H54 (cell line): ENCODE data around the gene SORCS2.

Experiments used
- DNase-seq: peaks from one replicate; pipeline ENCODE4 v3.0.0; 2011; ENCODE audit warnings: low spot score, mixed read lengths; ENCODE audit not compliant: insufficient read length
- FAIRE-seq: peaks from 3 replicates; lab custom pipeline; 2011; peaks lifted over from hg19 to GRCh38; lab: Jason Lieb, UNC
- POLR2A ChIP-seq: IDR thresholded peaks from 2 replicates; pipeline ENCODE4 v1.6.1; 2011; ENCODE audit warnings: low read depth, mild to moderate bottlenecking, low read length

The SORCS2 gene

GRCh38 chr4:7414736-7415510, 222.6 kb downstream of the SORCS2 start:
- TF ChIP-seq POLR2A: no peak
- DNase-seq: no peak
- FAIRE-seq: no peak

- no peak for TF ChIP-seq POLR2A
- FAIRE-seq (no peak), DNase-seq (no peak)
Measured at GRCh38 chr4:7415927-7416686, 223.8 kb downstream of the SORCS2 start.

GRCh38 chr4:7416745-7417432, 224.6 kb downstream of the SORCS2 start:
- FAIRE-seq (no peak), DNase-seq (no peak)
- no peak for TF ChIP-seq POLR2A

GRCh38 chr4:7417639-7418038, 225.3 kb downstream of the SORCS2 start:
- no peak for TF ChIP-seq POLR2A
- FAIRE-seq (no peak), DNase-seq (no peak)

- DNase-seq: no peak
Measured at GRCh38 chr4:7418131-7418943, 226.0 kb downstream of the SORCS2 start.

GRCh38 chr4:7419961-7420660, 227.8 kb downstream of the SORCS2 start:
- DNase-seq (no peak), FAIRE-seq (no peak)

More at GRCh38 chr4:7418131-7418943, 226.0 kb downstream of the SORCS2 start:
- no peak for FAIRE-seq
- no peak for TF ChIP-seq POLR2A

DNA sequence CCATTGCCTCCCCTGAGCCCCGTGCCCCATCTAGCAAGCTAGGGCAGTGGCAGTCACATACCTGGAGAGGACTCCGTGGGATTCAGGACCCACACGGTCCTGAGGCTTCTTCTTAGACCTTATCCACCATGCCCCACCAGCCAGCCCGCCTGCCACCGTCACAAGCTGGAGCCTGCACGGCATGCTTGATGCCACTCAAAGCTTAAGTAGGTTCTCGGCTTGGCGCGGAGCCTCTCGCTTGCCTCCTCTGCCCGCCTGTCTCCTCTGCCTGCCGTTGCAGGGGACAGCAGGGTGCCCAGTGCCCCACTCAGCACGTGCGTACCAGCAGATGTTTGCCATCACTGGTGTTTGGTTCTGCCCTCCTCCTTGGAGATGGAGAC, 228.3 kb downstream of the SORCS2 start:
- TF ChIP-seq POLR2A: no peak
- FAIRE-seq: no peak
- no peak for DNase-seq

More at GRCh38 chr4:7419961-7420660, 227.8 kb downstream of the SORCS2 start:
- TF ChIP-seq POLR2A: no peak

- TF ChIP-seq POLR2A: no peak
- no peak for FAIRE-seq
- no peak for DNase-seq
Measured at GRCh38 chr4:7421356-7422150, 229.2 kb downstream of the SORCS2 start.

DNA sequence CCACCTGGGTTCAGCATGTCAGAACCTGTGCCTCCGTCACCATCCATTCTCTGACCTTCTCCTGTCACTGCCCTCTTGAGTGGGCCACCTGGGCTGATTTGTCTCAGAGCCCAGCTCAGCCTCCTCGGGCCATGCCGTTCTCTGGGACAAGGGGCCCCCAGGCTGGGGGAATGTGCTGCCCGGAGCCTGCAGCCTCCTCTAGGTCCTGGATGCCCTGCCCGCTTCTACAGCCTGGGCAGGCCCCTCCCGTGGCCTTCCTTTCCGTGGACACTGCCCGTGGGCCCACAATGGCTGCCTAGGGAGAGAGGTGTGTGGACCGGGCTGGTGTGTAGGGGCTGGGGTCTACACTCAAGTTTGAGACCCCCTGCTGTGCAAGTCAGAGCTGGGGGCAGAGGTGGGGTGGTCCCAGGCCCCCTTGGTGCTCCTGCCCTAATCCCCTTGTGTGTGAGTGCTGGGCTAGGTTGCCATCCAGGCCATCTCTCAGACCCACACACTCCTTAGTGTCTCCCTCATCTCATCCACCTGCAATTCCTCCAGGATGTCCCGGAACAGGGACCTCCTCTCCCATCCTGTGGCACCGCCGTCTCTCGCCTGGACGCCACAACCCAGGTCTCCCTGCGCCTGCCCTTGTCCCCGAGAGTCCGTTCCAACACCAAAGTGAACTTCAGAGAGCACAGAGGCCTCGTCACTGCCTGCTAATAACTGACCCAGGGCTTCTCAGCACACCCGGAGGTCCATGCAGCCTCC, 230.0 kb downstream of the SORCS2 start:
- TF ChIP-seq POLR2A: no peak
- DNase-seq (no peak), FAIRE-seq (no peak)

GRCh38 chr4:7422898-7423180, 230.5 kb downstream of the SORCS2 start:
- no peak for TF ChIP-seq POLR2A
- no peak for DNase-seq
- FAIRE-seq: no peak

DNA sequence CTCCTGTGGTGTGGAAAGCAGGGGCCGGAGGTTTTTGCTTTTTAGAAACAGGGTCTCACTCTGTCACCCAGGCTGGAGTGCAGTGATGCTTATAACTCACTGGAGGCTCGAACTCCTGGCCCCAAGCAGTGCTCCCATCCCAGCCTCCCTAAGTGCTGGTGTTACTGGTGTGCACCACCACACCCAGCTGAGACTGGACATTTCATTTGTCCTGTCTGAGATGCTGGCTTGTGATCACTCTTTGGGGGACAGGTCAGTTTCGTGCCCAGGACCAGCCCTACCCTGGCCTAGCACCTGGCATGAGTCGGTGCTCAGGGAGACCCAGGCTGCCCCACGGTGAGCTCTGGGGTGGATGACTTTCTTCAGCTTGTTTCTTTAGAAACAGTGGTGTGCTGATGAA, 231.1 kb downstream of the SORCS2 start:
- no peak for TF ChIP-seq POLR2A
- FAIRE-seq: no peak

More for the DNA sequence above, 231.1 kb downstream of the SORCS2 start:
- DNase-seq: no peak
